OCI-LY7 (cell line): ENCODE results near the gene GTF2IRD1.

ENCODE experiments used
- CTCF ChIP-seq: fragments of 200-600 bp; sonication (generic); conservative IDR thresholded peaks from 2 replicates; pipeline ENCODE4 v1.5.1; 2014; ENCODE audit warnings: mild to moderate bottlenecking, antibody characterized with exemption, low read length, moderate library complexity, mixed read lengths
- EZH2phosphoT487 ChIP-seq: fragments of 200-600 bp; sonication (generic); IDR thresholded peaks from 2 replicates; pipeline ENCODE4 v1.6.1; 2018; ENCODE audit warnings: low read depth, borderline replicate concordance, mild to moderate bottlenecking, mixed run types, antibody characterized with exemption, low read length, moderate library complexity, mixed read lengths

GRCh38 chr7:74632505-74632904 lies 178.8 kb downstream of the GTF2IRD1 start:
- no peak for TF ChIP-seq CTCF
- no peak for TF ChIP-seq EZH2phosphoT487
